Testis (tissue), 3 donors: ENCODE measurements around the gene AGO1. TPM values are rescaled to one million over a fixed set of nuclear protein-coding genes. Genes with fewer than 3 reads are reported as not detected.

ENCODE experiments used
- DNase-seq: peaks from one replicate; pipeline ENCODE4 v3.0.0-alpha.2; 2019
- H3K27ac ChIP-seq, 2 donors: fragments of 200-600 bp; sonication (generic); one replicate each; pipeline ENCODE4 v1.5.1; 2019
- H3K27me3 ChIP-seq: fragments of 200-600 bp; sonication (generic); one replicate; pipeline ENCODE4 v1.5.1; 2019
- H3K36me3 ChIP-seq: fragments of 200-600 bp; sonication (generic); one replicate; pipeline ENCODE4 v1.5.1; 2017; ENCODE audit warnings: low read depth; ENCODE audit errors: missing control alignments
- H3K4me1 ChIP-seq: fragments of 200-600 bp; sonication (generic); one replicate; pipeline ENCODE4 v1.5.1; 2019
- H3K4me3 ChIP-seq, 2 donors: fragments of 200-600 bp; sonication (generic); one replicate each; pipeline ENCODE4 v1.5.1; 2017 to 2019
- H3K9me3 ChIP-seq: fragments of 200-600 bp; sonication (generic); one replicate; pipeline ENCODE4 v1.5.1; 2017
- POLR2A ChIP-seq: fragments of 450-650 bp; IDR thresholded peaks from one replicate; pipeline ENCODE4 v1.6.1; 2017; ENCODE audit warnings: antibody characterized with exemption, mild to moderate bottlenecking, moderate library complexity
- WGBS, 2 donors: methylation state at CpG; one replicate each; pipeline ENCODE4 v1.1.5; 2018; 5-methylcytosine and 5-hydroxymethylcytosine counted together
- intact Hi-C: fragments of 100-400 bp; cut with DNase I; formaldehyde crosslinking; loops from one replicate; pipeline ENCODE4 v1.15.1; 2023; ENCODE audit warnings: low total_unique reads
- polyA plus RNA-seq: library from polyadenylated mRNA; stranded (reverse); fragments of 350-450 nt; fragmentation: Illumina TruSeq; extraction: RNeasy Lipid Tissue Mini Kit (QIAGEN cat#74804); gene quantifications from one replicate; pipeline ENCODE4 v1.2.3, GENCODE V29; 2014; ENCODE audit warnings: low read depth, low replicate concordance; ENCODE audit not compliant: insufficient read depth
- total RNA-seq, 2 donors: library from RNA; depleted of rRNA; stranded (reverse); fragments of >200 nt; gene quantifications; one replicate each; pipeline ENCODE4 v1.2.3, GENCODE V29; 2016
- TF ChIP-seq, protein P1 (sequence below), 3 experiments: fragments of 450-650 bp in 2 of 3; fragments of 200-600 bp in 1 of 3; sonication (generic) in 1 of 3; IDR thresholded peaks; one replicate each; pipeline ENCODE4 v1.5.1; 2016 to 2019; ENCODE audit warnings: antibody characterized with exemption in 3 of 3, mild to moderate bottlenecking in 2 of 3, moderate library complexity in 1 of 3

Gene AGO1
- total and polyA plus RNA-seq, 3 donors from 2014 or later, result 11.5 to 41.9 (median 32.3) TPM

DNA sequence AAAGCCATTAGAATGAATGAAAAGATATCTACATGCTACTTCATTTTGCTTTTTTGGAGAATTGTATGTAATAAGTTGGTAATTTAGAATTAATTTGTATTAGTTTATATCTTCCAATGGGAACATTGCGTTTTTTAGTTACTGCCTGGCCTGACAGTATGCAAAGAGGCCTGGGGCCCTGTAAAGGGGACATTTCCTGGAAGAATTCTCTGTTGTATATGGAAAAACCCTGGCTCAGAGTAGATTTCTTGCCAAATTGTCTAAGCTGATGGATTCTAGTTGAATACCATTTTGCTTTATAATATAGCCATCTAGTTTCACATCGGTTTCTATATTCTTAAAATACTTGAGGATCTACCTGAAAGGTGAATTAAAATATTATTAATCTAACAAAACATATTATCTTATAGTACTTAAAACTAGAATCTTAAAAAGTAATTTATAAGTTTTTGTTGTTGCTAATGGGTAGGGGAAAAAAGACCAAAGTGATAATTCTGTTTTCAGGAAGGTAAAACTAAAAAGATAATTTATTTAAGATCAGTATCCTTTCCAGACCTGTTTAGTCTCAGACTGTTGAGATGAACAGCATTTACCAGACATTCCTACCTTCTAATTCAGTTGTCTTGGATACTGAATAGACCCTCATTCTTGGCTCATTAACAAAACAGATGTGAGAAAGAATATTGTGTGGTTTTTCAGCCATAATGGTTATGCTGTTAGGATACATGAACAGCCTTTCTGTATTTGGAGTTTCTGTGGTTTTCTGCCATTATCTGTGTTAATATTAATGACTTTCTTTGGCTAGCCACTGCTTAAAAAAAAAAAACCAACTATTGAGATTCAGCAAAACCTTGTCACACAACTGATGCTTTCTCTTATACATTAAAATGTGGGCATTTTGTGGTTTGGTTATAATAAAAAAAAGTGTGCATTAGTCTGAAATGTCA lies 52.7 kb downstream of the AGO1 start:
- Histone ChIP-seq H3K27ac (no peak overlapping the region), H3K4me1 (peaks cover 6% of the 10 kb centered on the region), H3K27me3 (no peaks in the 10 kb centered on the region), H3K36me3 (no peaks in the 10 kb centered on the region), H3K4me3 (no peak overlapping the region), H3K9me3 (no peaks in the 10 kb centered on the region)
- TF ChIP-seq, protein P1, sequence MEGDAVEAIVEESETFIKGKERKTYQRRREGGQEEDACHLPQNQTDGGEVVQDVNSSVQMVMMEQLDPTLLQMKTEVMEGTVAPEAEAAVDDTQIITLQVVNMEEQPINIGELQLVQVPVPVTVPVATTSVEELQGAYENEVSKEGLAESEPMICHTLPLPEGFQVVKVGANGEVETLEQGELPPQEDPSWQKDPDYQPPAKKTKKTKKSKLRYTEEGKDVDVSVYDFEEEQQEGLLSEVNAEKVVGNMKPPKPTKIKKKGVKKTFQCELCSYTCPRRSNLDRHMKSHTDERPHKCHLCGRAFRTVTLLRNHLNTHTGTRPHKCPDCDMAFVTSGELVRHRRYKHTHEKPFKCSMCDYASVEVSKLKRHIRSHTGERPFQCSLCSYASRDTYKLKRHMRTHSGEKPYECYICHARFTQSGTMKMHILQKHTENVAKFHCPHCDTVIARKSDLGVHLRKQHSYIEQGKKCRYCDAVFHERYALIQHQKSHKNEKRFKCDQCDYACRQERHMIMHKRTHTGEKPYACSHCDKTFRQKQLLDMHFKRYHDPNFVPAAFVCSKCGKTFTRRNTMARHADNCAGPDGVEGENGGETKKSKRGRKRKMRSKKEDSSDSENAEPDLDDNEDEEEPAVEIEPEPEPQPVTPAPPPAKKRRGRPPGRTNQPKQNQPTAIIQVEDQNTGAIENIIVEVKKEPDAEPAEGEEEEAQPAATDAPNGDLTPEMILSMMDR (IDR thresholded peaks at IDR 0.05), result no peak
- TF ChIP-seq POLR2A, result no peak
- no peak for DNase-seq
- intact Hi-C loops, result no loop called here
- 53 to 56% methylated on average over 2 of the region's 2 CpGs for WGBS, 2 donors

DNA sequence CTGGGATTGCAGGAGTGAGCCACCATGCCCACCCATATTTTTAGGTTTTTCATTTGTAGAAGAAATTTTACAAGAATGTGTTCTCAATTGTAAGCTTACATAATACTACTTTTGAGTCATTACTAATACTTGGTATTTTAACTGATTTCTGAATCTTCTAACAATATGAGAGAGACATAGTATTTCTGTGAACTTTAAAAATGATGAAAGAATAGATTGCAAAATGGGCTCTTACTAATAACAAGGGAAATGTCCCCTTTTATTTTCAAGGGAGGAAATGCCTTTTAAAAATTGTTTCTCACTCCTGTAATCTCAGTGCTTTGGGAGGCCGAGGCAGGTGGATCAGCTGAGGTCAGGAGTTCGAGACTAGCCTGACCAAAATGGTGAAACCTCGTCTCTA lies 53.8 kb downstream of the AGO1 start:
- Histone ChIP-seq H3K4me3 (no peak overlapping the region), H3K27me3 (no peaks in the 10 kb centered on the region), H3K36me3 (no peaks in the 10 kb centered on the region), H3K9me3 (no peaks in the 10 kb centered on the region), H3K4me1 (peaks cover 14% of the 10 kb centered on the region), H3K27ac (no peak overlapping the region)
- no peak for TF ChIP-seq POLR2A
- TF ChIP-seq, protein P1 (IDR thresholded peaks at IDR 0.05), result no peak
- intact Hi-C loops, result no loop called here
- WGBS, 2 donors, result 95 to 98% methylated on average over 3 of the region's 3 CpGs
- no peak for DNase-seq

DNA sequence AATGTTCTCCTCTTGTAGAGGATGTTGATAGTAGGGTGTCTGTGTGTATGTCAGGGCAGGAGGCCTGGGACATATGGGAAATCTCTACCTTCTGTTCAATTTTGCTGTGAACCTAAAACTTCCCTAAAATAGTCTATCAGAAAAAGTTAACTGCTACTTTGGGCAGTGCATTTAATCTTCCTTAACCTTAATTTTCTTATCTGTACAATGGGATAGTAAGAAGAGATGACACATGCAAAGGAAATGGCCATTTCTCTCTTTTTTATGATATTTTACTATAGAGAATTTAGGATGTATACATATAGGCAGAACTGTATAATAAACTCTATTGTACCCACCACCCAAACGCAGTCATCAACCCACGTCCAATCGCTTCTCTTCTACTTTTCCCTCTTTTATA lies 56.5 kb downstream of the AGO1 start:
- DNase-seq, result no peak
- H3K4me1 ChIP-seq, result peaks cover 10% of the 10 kb centered on the region
- no peak overlapping the region for H3K27ac ChIP-seq
- H3K9me3 ChIP-seq, result no peaks in the 10 kb centered on the region
- no peak overlapping the region for H3K4me3 ChIP-seq
- TF ChIP-seq, protein P1 (IDR thresholded peaks at IDR 0.05), result no peak
- TF ChIP-seq POLR2A, result no peak
- H3K27me3 ChIP-seq, result no peaks in the 10 kb centered on the region
- intact Hi-C loops, result no loop called here
- H3K36me3 ChIP-seq, result no peaks in the 10 kb centered on the region
- WGBS, 2 donors, result 87 to 92% methylated on average over 3 of the region's 3 CpGs

DNA sequence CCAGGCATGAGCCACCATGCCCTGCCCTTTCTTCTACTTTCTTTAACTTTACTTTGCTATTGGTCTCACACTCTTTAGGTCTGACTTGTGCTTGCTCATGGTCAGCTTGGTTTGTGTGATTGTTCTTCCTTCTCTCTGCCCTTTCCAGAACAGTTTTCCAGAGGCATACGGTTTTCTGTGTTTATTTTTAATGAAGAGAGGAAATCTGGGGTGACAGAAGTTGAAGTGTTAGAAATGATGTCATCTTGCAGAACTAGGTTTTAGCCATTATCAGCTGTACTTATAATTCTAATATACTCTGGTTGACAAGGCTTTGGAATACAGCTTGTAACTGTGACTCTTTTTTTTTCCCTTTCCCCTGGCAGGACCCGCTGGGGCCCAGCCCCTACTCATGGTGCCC lies 62.3 kb downstream of the AGO1 start:
- H3K4me1 ChIP-seq, result peaks cover 16% of the 10 kb centered on the region
- no peaks in the 10 kb centered on the region for H3K9me3 ChIP-seq
- no peak for DNase-seq
- no peak overlapping the region for H3K27ac ChIP-seq
- H3K27me3 ChIP-seq, result no peaks in the 10 kb centered on the region
- 58 to 68% methylated on average over 2 of the region's 2 CpGs for WGBS, 2 donors
- H3K36me3 ChIP-seq, result no peaks in the 10 kb centered on the region
- TF ChIP-seq, protein P1 (IDR thresholded peaks at IDR 0.05), result no peak
- TF ChIP-seq POLR2A, result no peak
- intact Hi-C loops, result no loop called here
- H3K4me3 ChIP-seq, result no peak overlapping the region
